GM18867 (cell line): Measurements from ENCODE around the gene RAPH1.
"Not testable (repeated sequence)": the region's sequence is repeated elsewhere in the genome, so short reads cannot be mapped to it uniquely, and the experiment has no call there.

Experiments used
- ATAC-seq: cut with Tn5 transposase; IDR thresholded peaks from one replicate; pipeline ENCODE4 v1.9.1; 2021; ENCODE audit warnings: mild to moderate bottlenecking, moderate library complexity; ENCODE audit not compliant: unreplicated experiment

RAPH1 gene

DNA sequence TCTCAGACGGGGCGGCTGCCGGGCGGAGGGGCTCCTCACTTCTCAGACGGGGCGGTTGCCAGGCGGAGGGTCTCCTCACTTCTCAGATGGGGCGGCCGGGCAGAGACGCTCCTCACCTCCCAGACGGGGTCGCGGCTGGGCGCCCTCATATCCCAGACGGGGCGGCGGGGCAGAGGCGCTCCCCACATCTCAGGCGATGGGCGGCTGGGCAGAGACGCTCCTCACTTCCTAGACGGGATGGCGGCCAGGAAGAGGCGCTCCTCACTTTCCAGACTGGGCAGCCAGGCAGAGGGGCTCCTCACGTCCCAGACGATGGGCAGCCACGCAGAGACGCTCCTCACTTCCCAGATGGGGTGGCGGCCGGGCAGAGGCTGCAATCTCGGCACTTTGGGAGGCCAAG is 162.4 kb downstream of the RAPH1 start:
- ATAC-seq = not testable (repeated sequence)

DNA sequence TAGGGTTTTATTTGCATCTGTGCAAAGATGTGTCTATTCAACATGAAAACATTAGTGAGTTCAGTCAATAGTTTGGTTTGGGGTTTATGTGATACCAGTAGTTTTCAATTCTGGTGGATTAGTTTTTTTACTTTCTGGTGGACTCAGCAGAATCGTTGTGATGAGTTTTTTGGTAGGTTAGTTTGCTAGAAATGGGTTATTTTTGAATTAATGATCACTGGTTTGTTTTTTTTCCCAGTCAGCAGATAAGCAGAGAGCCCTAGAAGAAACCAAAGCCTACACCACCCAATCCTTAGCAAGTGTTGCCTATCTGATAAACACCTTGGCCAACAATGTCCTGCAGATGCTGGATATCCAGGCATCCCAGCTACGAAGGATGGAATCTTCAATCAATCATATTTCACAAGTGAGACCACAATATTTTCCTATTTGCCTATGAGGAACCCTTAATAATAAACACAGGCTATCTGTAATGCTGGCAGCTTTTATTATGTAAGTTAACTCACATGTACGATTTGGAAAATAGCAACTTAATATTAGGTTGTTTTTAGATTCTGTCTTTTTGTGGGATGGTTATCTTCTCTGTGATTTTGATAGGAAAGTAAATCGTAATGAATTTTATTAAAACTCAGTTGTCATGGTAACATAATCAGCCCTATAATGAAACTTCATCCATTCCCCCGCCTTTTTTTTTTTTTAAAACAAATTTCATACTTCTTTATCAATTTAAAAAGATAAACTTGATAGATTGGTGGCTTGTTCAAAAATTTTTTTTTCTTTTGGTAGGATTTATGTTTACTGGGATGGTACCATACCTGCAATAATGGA is 168.2 kb downstream of the RAPH1 start:
- ATAC-seq = no peak

DNA sequence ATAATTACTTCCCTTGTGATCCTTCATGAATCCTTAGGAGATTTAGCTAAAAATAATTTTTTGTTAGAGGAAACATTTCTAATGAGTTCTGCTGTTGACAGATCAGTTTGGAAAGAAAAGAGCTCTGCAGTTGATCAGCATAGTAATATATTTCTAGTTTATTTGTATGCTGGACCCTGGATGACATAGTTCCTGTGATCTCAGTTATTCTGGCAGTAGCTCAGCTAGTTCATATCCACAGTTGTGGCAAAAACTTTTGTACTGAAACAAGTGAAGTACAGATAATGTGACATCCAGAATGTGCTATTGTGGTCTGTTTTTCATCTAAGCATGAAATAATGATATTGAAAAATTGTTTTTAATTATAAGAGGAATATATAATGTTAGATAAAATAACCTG is 173.2 kb downstream of the RAPH1 start:
- no peak for ATAC-seq

DNA sequence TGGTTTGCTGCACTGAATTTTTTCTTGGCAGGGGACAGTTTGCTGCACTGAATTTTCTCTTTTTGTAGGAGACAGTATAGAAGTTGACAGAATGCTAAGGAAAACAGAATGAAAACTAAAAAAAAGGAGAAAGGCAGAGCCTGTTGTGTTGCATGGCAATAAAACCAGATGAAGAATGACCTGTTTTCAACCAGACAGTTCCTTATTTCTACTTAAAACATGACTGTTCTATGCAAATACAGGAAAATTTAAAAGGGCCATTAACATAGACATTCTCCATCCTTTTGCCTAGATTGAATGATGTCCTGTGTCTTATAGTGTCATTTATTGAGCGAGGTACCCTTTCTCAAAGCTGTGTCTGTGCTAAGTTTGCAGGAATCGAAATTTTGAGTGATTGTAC is 173.6 kb downstream of the RAPH1 start:
- ATAC-seq = no peak

DNA sequence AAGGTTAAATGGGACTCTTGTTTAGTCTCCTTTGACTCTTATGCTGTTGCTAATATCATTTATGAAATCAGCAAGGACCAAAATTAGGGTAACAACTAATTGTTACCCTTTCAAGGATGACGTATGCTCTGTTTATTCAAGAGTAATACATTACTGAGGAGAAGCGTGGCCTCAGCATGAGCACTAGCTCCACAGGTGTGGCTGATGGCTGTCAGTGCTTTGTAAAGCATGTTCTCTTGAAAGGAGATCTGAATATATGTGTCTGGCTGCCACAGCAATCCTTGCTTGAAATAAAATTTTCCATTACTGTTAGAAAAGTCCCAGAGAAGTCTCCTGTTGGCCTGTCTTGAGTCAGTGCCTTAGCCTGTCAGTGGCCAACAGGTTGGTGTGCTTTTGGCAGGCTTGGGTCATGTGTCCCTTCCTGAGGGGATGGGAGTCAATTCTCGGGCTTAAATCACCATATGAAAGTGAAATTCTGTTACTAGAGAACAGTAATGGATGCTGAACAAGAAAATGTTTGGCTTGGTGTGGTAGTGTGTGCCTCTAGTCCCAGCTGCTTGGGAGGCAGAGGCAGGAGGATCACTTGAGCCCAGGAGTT is 174.2 kb downstream of the RAPH1 start:
- ATAC-seq = no peak

GRCh38 chr2:203359450-203359849 is 175.7 kb downstream of the RAPH1 start:
- ATAC-seq = no peak

- no peak for ATAC-seq
Measured at GRCh38 chr2:203354966-203355365, 180.1 kb downstream of the RAPH1 start.

GRCh38 chr2:203352604-203353255 is 182.4 kb downstream of the RAPH1 start:
- no peak for ATAC-seq

DNA sequence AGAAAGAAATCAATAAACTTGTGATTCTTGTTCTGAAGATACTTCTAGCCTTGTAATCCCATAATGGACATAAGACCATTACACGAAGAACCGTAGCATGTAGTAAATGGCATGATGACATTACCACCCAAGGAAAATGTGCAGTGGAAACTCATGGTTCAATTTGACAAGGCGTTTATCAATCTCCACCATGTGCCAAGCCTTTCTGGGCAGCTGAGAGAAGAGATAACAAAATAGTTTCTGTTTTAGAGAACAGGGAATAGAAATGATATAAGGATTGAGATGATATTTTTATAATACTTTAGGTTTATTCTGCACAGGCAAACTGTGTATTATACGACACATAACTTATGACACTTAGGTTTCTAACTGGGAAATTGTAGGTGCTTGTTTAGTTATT is 187.7 kb downstream of the RAPH1 start:
- ATAC-seq = no peak

DNA sequence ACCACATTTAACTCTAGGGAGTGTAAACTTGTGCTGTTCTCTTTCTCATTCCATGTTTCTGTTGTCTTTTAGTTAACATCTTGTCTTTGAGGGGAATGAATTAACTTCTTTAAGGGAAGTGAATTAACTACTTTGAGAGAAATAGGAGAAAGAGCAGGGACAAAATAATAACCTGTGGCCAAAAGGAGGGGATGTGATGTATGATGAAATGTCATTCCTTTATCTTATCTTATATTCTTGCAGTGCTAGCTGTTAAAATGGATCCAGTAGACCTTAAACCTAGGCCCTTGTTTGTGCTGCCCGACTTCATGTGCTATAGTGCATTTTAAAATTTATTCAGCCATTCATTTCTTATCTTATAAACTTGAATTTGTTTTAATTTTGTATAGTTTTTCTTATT is 188.5 kb downstream of the RAPH1 start:
- no peak for ATAC-seq

- ATAC-seq = no peak
Measured at GRCh38 chr2:203344667-203345066, 190.4 kb downstream of the RAPH1 start.
